HepG2 (cell line): Measurements from ENCODE around the gene RPS19. TPM values are rescaled to one million over a fixed set of nuclear protein-coding genes. Genes with fewer than 3 reads are reported as not detected.
A peak's percentile ranks its signal among the peaks of the same experiment; 100 is the strongest.

ENCODE experiments used
- AKAP8 ChIP-seq: sonication (generic); formaldehyde crosslinking; IDR thresholded peaks from 2 replicates; pipeline ENCODE4 v1.5.1; 2020; ENCODE audit warnings: mild to moderate bottlenecking, missing genetic modification reagents
- ARHGAP35 ChIP-seq: sonication (generic); formaldehyde crosslinking; IDR thresholded peaks from 2 replicates; pipeline ENCODE4 v1.9.0; 2022; ENCODE audit warnings: mild to moderate bottlenecking, inconsistent platforms, moderate library complexity, missing genetic modification reagents, borderline replicate concordance
- DRAP1 ChIP-seq: IDR thresholded peaks from 2 replicates; pipeline ENCODE4 v1.6.1; 2016; ENCODE audit warnings: missing genetic modification reagents, missing compliant biosample characterization
- HDAC1 ChIP-seq: sonication (generic); formaldehyde crosslinking; IDR thresholded peaks from 2 replicates; pipeline ENCODE4 v1.5.1; 2020; ENCODE audit warnings: mild to moderate bottlenecking, missing genetic modification reagents
- HDAC2 ChIP-seq: sonication (generic); formaldehyde crosslinking; IDR thresholded peaks from 2 replicates; pipeline ENCODE4 v1.4.0; 2020; ENCODE audit warnings: missing genetic modification reagents
- HNF4A ChIP-seq: sonication (generic); formaldehyde crosslinking; IDR thresholded peaks from 2 replicates; pipeline ENCODE4 v1.4.0; 2020; ENCODE audit warnings: missing genetic modification reagents
- MIXL1 ChIP-seq: IDR thresholded peaks from 2 replicates; pipeline ENCODE4 v1.6.1; 2016
- PATZ1 ChIP-seq: sonication (generic); formaldehyde crosslinking; IDR thresholded peaks from 2 replicates; pipeline ENCODE4 v1.4.0; 2020; ENCODE audit warnings: missing genetic modification reagents
- PITX1 ChIP-seq: sonication (generic); formaldehyde crosslinking; IDR thresholded peaks from 2 replicates; pipeline ENCODE4 v1.5.1; 2020; ENCODE audit warnings: mild to moderate bottlenecking, missing genetic modification reagents
- POGK ChIP-seq: sonication (generic); formaldehyde crosslinking; conservative IDR thresholded peaks from 2 replicates; pipeline ENCODE4 v1.8.0; 2022; ENCODE audit warnings: mild to moderate bottlenecking, moderate library complexity, missing genetic modification reagents
- RXRA ChIP-seq: sonication (generic); formaldehyde crosslinking; IDR thresholded peaks from 2 replicates; pipeline ENCODE4 v1.5.1; 2020; ENCODE audit warnings: missing genetic modification reagents
- ZNF350 ChIP-seq: sonication (generic); formaldehyde crosslinking; IDR thresholded peaks from 2 replicates; pipeline ENCODE4 v1.4.0; 2020; ENCODE audit warnings: mild to moderate bottlenecking, low read depth, missing genetic modification reagents, borderline replicate concordance
- ZUFSP ChIP-seq: sonication (generic); formaldehyde crosslinking; IDR thresholded peaks from 2 replicates; pipeline ENCODE4 v1.9.0; 2021; ENCODE audit warnings: missing genetic modification reagents, mild to moderate bottlenecking, borderline replicate concordance
- polyA plus RNA-seq, 8 experiments: library from polyadenylated mRNA; depleted of rRNA in 3 of 8; stranded (reverse) in 7 of 8; unstranded in 1 of 8; fragments of >200 nt; fragmentation: Illumina TruSeq in 4 of 8; extraction: Trizol in 4 of 8; gene quantifications; 2 replicates each; pipeline versions ENCODE4 v1.2.1 to v1.2.3, GENCODE V29; 2011 to 2016; ENCODE audit warnings: low read depth in 4 of 8, missing spikeins in 1 of 8, mixed read lengths in 1 of 8; ENCODE audit not compliant: insufficient read depth in 1 of 8
- total RNA-seq, 5 experiments: library from RNA; depleted of rRNA; stranded (reverse); fragments of >200 nt; fragmentation: Illumina TruSeq; extraction: Trizol; gene quantifications; 2 replicates each; pipeline ENCODE4 v1.2.3, GENCODE V29; 2016; ENCODE audit warnings: low read depth in 1 of 5
- TF ChIP-seq, protein P1 (sequence below): sonication (generic); formaldehyde crosslinking; IDR thresholded peaks from 2 replicates; pipeline ENCODE4 v1.8.0; 2022; ENCODE audit warnings: mild to moderate bottlenecking, missing genetic modification reagents
- TF ChIP-seq, protein P2 (sequence below): sonication (generic); formaldehyde crosslinking; conservative IDR thresholded peaks from 2 replicates; pipeline ENCODE4 v1.4.0; 2020; ENCODE audit warnings: mild to moderate bottlenecking, missing genetic modification reagents, moderate library complexity

The RPS19 gene
- total and polyA plus RNA-seq, 2 of the 13 experiments (the other 11 are each of a cell fraction or from before 2014, with no cell fraction given) = 1,983 to 4,758 TPM

- TF ChIP-seq ARHGAP35 (CRISPR knock-in tag) (no peak), HDAC2 (CRISPR knock-in tag) (peak; percentile 50), POGK (peak; percentile 56; the same call in 1 of the 2 replicates), HDAC1 (peak; percentile 78), HNF4A (CRISPR knock-in tag) (peak; percentile 63), PATZ1 (CRISPR knock-in tag) (peak; percentile 97), RXRA (peak; percentile 87), ZUFSP (CRISPR knock-in tag) (no peak), AKAP8 (CRISPR knock-in tag) (peak; percentile 81), PITX1 (peak; percentile 67; the same call in 1 of the 2 replicates), MIXL1 (CRISPR knock-in tag) (peak; percentile 54; the same call in 1 of the 2 replicates), DRAP1 (CRISPR knock-in tag) (0 out of 2 replicates have a peak, but pooled peaks have one; percentile 14), ZNF350 (CRISPR knock-in tag) (peak; percentile 72; the same call in 1 of the 2 replicates)
- TF ChIP-seq, protein P1, sequence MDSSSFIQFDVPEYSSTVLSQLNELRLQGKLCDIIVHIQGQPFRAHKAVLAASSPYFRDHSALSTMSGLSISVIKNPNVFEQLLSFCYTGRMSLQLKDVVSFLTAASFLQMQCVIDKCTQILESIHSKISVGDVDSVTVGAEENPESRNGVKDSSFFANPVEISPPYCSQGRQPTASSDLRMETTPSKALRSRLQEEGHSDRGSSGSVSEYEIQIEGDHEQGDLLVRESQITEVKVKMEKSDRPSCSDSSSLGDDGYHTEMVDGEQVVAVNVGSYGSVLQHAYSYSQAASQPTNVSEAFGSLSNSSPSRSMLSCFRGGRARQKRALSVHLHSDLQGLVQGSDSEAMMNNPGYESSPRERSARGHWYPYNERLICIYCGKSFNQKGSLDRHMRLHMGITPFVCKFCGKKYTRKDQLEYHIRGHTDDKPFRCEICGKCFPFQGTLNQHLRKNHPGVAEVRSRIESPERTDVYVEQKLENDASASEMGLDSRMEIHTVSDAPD (CRISPR knock-in tag) = 0 out of 2 replicates have a peak, but pooled peaks have one; percentile 47
- TF ChIP-seq, protein P2, sequence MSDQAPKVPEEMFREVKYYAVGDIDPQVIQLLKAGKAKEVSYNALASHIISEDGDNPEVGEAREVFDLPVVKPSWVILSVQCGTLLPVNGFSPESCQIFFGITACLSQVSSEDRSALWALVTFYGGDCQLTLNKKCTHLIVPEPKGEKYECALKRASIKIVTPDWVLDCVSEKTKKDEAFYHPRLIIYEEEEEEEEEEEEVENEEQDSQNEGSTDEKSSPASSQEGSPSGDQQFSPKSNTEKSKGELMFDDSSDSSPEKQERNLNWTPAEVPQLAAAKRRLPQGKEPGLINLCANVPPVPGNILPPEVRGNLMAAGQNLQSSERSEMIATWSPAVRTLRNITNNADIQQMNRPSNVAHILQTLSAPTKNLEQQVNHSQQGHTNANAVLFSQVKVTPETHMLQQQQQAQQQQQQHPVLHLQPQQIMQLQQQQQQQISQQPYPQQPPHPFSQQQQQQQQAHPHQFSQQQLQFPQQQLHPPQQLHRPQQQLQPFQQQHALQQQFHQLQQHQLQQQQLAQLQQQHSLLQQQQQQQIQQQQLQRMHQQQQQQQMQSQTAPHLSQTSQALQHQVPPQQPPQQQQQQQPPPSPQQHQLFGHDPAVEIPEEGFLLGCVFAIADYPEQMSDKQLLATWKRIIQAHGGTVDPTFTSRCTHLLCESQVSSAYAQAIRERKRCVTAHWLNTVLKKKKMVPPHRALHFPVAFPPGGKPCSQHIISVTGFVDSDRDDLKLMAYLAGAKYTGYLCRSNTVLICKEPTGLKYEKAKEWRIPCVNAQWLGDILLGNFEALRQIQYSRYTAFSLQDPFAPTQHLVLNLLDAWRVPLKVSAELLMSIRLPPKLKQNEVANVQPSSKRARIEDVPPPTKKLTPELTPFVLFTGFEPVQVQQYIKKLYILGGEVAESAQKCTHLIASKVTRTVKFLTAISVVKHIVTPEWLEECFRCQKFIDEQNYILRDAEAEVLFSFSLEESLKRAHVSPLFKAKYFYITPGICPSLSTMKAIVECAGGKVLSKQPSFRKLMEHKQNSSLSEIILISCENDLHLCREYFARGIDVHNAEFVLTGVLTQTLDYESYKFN = peak; percentile 91
Measured at GRCh38 chr19:41887711-41888382, 27.8 kb downstream of the RPS19 start (continued).
